NK-92 (cell line): ENCODE measurements around the gene SLC6A8.

Source experiments
- DNase-seq: peaks from one replicate; lab custom pipeline; 2025; ENCODE audit not compliant: unreplicated experiment; lab: John Stamatoyannopoulos, UW

The SLC6A8 gene

DNA sequence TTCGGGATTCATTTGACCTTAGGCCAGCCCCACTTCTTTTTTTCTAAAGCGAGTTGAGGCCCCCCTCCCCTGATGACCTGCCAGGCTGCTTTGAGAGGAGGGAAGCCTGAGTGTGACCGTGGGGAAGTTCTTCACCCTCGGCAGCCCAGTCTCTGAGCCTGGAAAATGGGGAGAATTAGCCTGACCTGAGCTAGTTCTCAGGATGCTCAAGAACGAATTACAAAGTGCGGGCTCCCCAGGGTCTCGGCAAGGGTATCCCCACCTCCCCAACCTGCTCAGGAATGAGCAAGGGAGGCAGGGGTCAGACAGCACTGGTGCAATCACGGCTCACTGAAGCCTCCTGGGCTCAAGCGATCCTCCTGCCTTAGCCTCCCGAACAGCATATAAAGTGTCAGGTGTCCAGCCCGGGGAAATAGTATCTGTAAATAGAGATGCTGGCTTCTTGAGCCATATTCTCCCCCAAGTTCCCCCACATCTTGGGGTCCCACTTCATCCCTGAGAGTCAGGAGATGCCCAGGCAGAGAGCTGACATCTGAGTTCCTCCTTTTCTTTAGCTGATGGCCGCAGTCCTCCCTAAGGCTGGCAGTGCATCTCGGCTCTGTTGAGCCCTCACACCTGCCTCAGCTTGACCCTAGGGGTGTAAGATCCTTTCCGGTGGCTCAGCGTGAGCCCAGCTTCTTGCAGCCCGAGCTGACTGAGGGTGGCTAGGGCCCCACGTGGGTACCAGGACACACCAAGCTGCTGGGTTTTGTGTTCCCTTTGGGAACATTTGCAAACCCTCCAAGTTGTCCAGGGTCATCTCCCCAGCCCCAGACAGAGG lies 39.2 kb upstream of the SLC6A8 start:
- no peak for DNase-seq

DNA sequence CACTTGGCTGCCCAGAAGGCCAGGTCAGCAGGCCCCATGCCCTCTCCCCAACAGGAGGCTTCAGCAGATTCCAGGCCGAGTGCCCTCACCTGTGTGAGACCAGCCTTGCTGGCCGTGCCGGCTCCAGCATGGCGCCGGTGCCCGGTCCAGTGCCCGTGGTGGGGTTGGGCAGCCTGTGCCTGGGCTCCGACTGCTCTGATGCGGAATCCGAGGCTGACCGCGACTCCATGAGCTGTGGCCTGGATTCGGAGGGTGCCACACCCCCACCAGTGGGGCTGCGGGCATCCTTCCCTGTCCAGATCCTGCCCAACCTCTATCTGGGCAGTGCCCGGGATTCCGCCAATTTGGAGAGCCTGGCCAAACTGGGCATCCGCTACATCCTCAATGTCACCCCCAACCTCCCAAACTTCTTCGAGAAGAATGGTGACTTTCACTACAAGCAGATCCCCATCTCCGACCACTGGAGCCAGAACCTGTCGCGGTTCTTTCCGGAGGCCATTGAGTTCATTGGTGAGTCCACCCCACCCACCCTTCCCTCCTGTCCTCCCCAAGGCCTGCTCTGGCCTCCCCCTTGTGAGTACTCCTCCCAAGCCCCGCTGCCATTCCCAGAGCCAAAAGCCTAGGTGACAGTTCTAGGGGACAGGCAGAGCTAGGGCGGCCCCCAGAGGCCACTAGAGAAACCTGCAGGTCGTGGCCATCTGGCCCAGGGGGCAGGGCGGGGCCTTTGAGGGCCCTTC lies 38.4 kb upstream of the SLC6A8 start:
- no peak for DNase-seq

DNA sequence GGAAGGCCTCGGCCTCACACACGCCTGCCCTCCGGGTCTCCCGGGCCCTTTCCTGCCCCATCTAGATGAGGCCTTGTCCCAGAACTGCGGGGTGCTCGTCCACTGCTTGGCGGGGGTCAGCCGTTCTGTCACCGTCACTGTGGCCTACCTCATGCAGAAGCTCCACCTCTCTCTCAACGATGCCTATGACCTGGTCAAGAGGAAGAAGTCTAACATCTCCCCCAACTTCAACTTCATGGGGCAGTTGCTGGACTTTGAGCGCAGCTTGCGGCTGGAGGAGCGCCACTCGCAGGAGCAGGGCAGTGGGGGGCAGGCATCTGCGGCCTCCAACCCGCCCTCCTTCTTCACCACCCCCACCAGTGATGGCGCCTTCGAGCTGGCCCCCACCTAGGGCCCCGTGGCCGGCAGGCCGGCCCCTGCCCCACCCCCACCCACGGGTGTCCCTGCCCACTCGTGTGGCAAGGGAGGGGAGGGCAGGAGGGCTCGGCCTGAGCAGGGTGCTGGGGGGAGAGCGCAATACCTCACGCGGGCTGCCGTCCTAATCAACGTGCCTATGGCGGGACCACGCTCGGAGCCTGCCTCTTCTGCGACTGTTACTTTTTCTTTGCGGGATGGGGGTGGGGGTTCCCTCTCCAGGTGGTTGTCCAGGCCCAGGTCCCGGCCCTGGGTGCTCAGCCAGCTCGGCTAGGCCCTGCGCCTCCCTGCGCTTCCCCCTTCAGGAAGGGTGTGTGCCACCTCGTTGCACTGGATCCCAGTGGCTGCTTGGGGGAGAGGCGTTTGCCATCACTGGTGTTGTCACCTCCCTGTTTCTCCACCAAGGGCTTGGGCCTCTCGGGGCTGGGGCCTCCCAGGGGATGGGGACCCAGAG lies 37.6 kb upstream of the SLC6A8 start:
- no peak for DNase-seq

DNA sequence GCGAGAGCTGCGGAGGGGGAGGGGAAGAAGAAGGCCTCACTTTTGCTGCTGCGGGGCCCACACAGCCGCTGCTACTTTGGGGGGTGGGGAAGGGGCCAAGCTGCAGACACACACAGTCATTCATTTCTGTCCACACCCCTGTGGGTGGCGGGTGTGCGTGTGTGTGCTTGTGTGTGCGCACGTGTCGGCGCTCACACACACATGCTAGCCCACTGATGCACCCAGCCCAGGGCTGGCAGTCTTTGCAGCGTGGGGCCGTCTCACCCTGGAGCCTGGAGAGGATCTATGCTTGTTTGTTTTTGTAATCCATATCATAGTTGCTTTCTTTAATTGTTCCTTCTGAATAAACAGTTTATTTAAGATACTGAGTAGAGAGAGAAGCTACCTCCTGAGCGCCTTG lies 36.8 kb upstream of the SLC6A8 start:
- no peak for DNase-seq

DNA sequence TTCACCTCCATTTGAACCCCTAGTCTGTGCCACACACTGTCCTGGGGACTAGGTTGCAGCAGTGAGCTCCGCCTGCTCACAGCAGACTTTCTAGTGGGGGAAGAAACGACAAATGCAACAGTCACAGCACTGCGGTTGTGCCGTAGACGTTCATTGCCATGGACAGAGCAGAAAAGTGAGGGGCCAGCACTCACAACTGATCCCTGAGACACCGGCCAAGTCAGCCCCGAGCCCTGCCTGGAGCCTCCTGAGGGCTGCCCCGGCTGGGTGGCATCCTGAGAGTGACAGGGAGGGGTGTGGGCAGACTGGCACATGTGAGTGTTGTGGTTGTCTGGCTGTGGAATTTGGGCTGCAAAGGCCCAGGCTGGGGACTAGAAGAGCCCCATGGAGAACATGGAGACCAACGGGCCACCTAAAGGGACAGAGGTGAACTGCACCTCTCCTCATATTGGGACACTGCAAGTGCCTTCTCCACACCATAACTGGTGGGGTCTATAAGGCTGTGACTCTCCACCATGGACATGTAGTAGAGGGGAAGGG lies 36.1 kb upstream of the SLC6A8 start:
- DNase-seq: no peak

DNA sequence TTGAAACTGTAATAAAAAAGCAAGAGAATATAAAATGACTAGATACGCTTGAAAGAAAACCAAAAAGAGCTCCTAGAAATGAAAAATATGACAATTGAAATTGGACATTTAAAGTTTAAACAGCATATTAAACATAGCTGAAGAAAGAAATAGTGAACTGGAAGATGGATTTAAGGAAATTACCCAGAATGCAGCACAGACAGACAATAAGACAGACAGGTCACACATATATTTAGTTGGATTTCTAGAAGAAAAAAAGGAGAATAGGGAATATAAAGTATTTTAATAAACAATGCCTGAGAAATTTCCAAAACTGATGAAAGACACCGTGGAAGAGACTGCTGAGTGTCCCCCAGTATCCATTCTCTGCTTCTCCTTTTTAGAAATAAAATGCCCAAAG lies 34.2 kb upstream of the SLC6A8 start:
- no peak for DNase-seq

DNA sequence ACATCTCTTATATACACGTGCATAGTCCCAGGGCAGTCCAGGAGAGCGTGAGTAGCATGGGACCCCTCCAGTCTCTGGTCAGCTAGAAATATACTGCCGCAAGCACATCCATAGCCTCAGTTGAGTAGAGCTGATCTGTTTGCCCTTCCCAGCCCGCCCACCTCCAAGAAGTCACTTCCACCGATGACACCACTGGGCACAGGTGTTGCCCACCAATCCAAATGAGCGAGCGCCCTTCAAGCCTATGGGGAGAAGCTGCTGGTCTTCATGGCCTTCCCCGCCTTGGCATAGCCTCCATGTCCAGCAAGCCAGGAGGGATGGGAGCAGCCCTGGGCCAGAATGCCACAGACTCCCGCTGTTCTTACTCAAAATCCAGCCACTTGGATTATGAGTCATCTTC lies 30.6 kb upstream of the SLC6A8 start:
- no peak for DNase-seq

DNA sequence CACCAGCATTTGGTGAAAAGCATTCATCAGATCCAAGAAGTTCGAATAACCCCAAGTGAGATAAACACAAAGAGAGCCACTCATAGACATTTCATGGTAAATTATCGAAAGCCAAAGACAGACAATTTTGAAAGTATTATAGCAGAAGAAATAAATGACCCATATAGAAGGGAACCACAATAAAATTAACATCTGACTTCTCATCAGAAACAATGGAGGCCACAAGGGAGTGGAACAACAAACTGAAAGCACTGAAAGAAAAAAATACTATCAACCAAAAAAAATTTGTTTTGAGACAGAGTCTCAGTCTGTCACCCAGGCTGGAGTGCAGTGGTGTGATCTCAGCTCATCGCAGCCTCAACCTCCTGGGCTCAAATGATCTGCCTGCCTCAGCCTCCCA lies 28.5 kb upstream of the SLC6A8 start:
- DNase-seq: no peak

DNA sequence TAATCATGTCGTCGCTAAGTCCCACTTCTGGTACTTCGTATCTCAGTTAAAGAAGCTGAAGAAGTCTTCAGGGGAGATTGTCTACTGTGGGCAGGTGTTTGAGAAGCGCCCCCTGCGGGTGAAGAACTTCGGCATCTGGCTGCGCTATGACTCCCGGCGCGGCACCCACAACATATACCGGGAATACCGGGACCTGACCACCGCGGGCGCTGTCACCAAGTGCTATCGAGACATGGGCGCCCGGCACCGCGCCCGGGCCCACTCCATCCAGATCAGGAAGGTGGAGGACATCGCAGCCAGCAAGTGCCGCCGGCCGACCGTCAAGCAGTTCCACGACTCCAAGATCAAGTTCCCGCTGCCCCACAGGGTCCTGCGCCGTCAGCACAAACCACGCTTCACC lies 25.5 kb upstream of the SLC6A8 start:
- no peak for DNase-seq

DNA sequence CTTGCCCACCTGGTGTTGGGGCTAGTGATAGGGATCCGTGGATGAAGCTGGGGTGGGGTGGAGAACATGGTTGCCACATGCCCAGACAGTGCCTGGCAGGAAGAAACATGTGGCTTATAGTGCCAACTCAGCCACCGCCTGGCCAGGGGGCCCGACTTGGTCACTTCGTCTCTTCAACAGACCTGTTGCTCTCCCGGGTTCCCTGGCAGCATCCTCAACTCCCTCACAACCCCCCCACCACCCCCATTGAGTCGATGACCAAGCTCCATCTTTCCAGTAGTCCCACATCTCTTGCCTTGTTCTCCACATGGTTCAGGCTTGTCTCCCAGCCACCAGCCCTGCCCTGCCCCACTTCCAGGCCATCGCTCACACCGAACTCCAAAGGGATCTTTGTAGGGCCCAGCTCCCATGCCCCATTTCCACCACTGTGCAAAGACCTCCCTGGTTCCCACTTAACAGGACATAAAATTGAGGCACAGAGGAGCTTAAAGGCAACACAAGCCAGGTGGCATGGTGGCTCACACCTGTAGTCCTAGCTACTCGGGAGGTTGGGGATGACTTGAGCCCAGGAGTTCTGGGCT lies 21.9 kb upstream of the SLC6A8 start:
- no peak for DNase-seq

DNA sequence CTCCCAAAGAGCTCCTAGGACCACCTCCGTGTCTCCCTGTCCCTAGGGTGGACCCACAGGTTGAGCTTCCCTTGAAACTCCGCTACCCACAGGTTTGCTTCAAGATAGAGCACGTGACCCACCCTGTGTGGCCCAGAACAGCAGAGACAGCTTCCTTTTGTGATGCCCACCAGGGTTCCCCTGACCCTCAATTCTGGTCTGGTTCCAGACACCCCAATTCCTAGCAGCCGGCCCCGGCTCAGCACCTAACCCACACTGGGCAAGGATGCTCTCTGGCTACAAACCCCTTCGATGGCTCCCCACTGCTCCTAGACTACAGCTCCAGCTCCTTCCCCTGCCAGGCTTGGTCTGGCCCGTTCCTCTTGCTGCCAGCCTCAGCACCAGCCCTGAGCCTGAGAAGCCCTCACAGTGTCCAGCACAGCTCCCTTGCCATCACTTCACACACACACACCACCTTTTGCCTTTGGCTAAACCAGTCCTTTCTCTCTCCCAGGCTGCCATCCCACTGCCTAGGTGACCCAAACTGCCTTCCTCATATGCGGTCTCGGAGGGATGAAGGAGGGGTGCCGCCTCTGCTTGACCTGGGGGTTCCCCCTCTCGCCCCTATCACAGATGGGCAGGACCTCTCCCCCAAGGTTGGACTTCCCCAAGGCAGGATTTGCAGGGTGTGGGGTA lies 20.3 kb upstream of the SLC6A8 start:
- DNase-seq: no peak

DNA sequence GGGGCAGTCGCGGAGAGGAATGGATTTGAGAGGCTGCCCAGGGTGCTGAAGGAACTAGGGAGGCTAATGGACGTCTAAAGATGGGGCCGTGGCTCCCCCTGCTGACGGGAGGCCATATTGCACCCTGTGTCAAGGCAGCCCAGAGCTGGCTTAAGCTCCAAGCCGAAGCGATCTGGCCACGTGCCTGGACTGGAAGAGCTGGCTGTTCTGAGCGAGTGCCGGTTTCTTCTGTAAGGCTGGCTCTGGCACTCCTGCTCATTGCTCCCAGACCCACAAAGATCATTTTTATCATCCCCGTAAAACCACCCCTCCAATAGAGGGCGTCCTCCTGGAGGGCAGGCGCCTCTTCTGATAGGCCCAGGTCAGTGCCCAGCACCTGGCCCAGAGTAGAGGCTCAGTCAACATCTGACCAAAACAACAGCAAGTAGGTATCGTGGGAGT lies 19.8 kb upstream of the SLC6A8 start:
- no peak for DNase-seq

DNA sequence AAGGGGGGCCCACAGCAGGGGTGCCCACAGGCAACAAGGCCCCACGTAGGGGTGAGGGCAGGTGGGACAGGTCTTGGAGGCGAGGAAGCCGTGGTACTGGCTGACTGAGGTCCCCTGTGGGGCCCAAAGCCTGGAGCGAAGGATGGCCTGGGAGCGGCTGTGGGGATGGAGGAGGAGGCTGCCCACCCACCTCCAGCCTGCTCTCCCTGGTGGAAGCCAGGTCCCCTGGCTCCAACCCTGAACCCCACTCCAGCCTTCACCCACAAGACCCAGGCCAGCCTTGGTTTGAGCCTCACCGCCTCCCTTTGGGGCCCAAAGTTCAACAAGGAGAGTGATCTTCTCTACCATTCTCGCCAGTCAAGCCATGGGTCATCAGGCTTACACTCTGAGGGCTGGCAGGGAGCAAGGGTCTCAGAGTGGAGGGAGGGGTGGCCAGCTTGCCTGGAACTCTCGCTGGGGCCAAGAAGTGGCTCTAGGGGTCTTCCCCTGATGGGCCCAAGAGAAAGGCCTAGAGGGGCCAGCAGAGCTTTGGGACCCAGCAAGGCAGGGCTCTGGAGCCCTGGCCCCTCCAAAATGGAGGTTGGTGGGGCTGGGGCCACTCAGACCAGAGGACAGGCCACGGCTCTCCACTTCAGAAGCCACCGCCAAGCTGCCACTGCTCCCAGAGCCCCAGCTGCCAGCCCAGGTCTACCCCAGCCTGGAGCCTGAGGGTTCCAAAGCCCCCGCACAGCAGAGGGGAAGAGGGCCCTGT lies 19.1 kb upstream of the SLC6A8 start:
- no peak for DNase-seq

DNA sequence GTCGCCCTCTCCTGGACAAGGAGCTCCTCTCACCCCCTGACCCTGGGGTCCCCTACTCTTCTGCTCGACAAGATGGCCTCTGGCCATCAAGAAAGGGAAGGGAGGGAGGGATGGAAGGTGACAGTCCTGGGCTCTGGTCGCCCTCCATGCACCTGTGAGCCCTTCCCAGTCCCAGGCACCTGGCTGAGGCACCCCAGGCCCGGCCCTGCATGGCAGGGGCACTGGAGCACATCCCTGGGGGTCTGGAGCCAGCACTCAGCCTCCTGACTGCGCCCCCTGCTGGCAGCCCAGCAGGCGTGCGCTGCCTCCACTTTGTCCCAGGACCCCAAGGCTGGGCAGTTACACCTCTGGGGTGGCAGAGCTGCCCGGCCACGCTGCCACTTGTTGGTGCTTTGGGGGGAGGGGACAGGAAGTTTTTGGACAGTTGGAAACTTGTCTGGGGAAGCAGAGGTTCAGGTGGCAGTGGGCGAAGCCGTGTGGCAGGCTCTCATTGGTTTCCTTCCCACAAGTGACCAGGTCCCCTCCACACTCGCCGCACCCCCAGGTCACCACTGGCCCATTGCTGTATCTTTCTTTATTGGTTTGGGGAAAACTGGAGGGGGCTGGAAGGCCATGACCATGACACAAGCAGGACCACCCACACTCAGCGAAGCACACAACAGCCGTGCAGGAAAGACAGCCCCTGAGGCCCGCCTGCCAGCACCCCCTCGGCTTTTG lies 18.4 kb upstream of the SLC6A8 start:
- DNase-seq: no peak

DNA sequence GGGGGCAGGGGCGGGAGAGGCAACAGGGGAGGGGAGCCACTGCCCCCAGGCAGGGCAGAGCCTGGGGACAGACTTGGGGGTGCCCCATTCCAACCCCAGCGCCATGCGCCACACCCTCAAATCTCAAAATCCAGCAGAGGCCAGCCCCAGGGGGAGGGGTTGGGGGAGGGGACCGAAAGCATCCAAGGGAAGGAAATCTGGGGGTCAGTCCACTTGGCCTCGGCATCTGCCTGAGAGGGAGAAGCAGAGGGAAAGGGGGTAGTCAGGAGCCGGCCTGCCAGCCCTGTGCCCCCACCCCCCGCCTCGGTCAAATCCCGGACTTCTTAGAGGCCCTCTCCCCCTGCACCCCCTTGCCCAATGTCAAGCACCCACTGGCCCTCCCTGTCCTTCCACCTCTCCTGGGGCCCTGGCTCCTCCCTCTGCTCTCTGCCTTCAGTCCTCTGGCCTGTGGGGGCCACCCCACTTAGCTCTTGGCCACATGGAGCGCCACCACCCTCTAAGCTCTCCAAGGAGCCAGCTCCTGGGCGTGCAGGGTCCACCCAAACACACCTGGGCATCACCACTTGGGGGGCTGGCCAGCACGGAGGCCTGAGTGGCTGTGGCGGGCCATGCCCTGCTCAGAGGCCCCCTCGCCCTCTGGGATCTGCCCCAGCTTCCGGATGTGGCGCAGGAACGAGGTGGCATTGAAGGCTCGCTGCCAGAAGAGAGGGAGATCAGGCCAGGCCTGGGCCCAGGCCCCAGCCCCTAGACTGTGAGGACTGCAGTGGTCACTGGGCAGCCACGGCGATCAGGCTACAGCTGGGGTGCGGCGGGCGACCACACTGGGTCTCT lies 17.6 kb upstream of the SLC6A8 start:
- no peak for DNase-seq

DNA sequence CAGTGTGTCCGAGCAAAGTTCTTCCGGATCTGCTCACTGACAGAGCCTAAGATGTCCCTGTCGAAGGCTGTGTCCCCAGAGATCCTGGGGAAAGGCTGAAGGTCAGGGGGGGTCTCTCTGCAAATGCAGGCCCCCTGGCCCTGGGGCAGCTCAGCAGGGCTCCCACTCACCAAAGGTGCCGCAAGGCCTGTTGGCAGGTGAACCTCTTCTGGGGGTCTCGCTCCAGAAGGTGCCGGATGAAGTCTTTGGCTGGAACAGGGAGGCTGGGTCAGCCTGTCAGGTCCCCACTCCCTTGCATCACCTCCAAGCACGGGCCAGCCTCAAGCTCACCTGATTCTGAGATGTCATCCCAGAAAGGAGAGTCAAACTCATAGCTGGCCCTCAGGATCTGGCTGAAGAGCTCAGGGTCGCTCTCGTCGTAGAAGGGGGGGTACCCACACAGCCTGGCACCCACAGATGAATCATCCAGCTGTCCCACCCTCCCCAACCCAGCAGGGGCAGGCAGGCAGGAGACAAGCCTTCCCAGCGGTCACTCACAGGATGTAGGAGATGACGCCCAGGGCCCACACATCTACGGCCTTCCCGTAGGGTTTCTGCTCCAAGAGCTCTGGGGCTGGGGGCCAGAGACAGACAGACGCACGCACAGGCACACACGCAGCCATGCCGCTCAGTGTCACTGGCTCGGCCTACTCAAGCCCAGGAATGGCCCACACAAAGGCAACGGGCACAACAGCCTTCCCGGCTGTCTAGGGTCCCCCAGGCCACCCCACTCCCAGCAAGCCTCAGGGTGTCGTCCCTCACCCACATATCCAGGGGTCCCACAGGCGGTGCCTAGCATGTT lies 16.8 kb upstream of the SLC6A8 start:
- no peak for DNase-seq
